Amygdala (tissue), 56 donors: Measurements from ENCODE around the gene TOB1.

Experiments used
- DNase-seq, 56 donors: peaks; one replicate each; lab custom pipeline; 2025; lab: John Stamatoyannopoulos, UW

Gene TOB1, protein sequence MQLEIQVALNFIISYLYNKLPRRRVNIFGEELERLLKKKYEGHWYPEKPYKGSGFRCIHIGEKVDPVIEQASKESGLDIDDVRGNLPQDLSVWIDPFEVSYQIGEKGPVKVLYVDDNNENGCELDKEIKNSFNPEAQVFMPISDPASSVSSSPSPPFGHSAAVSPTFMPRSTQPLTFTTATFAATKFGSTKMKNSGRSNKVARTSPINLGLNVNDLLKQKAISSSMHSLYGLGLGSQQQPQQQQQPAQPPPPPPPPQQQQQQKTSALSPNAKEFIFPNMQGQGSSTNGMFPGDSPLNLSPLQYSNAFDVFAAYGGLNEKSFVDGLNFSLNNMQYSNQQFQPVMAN

DNA sequence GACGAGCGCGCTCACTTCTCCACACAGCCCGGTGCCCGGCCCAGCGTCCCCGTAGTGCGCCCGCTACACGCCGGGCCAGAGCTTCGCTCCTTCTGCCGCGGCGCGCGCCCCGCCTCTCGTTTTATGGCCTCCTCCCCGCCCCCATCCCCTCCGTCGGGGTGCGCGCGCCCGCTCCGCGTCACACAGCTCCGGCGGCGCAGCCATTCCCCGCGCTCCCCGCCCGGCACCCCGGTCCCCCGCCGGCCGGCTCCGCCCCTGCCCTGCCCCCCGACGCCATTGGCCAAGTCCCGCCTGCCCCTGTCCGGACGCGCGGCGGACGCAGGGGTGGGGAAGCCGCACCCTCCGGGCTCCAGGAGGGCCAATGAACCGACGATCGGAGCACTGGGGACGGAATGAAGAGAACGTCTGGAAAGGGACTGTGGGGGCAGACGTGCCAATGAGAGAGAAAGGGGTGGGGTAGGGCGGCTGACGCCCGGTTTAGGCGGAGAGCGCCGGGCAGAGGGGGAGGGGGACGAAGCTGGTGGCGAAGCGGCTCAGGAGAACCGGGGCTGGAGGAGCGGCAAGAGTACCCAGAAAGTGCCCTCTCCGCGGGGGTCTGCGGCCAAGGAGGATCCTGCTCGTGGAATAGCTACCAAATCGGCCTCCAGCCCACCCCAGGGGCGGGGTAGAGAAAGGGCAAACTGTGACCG, at the start of gene TOB1:
TOB1 (minus strand) TSS at position 94 of the 689 bp plus-strand sequence. CDS start 2,337 bp downstream, outside the sequence.
- peak; percentile 73 to 100 (median 98) for DNase-seq

DNA sequence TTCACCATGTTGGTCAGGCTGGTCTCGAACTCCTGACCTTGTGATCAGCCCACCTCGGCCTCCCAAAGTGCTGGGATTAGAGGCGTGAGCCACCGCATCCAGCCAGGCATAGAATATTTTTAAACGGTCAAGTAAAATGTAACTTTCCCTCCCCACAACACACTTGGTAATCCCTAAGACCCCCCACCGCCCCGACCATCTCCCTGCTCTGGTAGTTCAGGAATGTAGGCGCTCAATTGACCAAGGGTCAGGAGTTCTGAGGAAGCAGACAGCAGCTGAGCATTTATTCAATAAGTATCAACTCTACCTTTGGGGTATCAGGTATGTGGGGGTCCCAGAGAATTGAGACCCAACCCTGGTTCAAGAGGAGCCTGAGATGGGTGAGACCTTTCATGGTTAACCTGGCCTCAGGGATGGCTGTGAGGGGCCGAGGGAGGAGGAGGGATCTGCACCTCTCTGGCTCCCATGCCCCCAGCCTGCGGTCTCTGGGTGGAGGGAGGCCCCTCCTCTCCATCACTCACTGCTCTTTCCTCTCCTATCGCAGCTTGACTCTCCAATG, 48.4 kb upstream of the TOB1 start:
- no peak for DNase-seq

DNA sequence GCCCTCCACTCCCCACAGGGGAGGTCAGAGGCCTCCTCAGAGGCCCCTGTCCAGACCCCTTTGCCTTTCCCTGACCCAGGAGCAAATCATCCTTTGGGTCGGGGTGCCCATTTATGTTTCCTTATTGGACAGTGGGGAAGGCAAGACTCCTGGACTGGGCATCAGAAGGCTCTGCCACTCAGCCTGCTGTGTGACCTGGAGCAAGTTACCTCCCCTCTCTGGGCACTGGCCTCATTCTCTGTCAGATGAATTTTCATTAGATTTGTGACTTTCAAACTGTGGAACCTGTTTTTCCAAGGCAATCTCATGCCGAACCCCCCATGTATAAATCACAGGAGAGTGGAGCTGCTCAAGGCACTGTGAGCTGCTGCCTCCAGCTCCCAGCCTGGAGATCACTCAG, 47.0 kb upstream of the TOB1 start:
- DNase-seq = no peak

DNA sequence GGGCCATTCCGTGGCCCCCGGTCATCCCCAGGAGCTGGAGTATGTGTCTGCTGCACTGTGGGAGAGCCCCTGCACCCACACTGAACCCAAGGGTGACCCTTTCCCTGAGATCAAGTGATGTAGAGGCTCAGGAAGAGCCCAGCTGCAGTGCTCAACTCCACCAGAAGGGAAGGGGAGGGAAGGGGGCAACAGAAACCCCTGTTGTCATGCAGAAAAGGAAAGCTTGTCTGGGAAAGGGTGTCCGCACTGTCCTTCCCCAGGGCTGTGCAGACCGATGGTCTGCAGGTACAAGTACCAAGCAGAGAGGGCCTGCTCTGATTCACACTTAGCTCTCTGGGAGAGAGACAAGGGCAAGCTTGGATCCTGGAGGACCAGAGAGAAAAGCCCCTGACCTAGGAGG, 45.7 kb upstream of the TOB1 start:
- no peak for DNase-seq

DNA sequence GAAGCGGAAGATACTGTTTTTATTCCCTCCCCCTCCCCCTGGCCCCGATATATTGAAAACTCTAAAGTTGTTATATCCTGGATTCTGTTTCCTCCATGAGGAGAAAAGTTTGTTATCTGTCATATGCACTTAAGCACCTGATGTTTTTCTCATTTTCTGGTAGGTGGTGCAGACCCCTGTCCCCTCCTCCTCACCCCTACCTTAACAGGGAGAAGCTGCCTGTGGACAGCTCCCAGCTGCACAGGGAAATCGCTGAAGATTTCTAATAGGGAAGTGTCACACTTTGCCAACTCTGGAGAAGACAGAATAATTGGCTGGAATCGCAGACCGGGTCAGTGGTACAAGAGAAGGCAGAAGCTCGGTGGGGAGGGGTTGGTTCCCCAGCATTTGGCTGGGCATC, 45.3 kb upstream of the TOB1 start:
- no peak for DNase-seq

DNA sequence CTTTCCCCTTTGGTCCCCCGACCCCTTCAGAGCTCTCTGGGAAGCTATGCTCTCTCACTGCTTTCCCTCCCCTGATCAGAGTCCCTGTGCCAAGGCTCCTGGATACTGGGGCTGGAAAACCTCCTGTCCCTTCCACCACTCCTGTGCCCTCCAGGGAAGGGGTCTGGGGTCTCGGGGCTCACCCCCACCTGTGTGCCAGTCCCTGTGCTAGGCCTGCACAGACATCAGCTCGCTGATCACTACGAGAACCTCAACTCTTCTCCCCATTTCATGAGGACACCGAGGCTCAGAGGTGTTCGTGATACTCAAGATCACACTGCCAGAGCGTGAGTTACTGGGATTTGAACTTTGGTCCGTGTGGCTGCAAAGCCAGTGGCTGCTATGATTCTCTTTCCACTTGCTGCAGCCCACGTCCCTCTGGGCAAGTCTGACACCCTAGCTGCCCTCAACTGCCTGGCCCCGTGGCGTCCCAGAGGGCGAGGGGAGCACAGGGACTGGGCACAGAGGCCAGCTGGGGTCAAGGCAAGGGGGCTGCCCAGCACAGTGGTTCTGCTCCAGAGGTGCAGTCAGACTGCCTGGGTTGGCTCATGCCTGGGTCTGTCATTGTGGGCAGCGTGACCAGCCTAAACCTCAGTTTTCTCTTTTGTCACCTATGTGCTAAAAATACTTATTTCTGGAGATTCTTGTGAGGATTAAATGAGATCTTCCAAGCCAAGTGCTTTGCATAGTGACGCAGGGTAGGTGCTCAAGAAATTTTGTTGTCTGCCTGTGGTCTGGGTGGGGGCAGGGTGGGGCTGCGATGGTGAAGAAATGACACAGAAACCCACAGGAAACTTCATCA, 43.8 kb upstream of the TOB1 start:
- DNase-seq = no peak

DNA sequence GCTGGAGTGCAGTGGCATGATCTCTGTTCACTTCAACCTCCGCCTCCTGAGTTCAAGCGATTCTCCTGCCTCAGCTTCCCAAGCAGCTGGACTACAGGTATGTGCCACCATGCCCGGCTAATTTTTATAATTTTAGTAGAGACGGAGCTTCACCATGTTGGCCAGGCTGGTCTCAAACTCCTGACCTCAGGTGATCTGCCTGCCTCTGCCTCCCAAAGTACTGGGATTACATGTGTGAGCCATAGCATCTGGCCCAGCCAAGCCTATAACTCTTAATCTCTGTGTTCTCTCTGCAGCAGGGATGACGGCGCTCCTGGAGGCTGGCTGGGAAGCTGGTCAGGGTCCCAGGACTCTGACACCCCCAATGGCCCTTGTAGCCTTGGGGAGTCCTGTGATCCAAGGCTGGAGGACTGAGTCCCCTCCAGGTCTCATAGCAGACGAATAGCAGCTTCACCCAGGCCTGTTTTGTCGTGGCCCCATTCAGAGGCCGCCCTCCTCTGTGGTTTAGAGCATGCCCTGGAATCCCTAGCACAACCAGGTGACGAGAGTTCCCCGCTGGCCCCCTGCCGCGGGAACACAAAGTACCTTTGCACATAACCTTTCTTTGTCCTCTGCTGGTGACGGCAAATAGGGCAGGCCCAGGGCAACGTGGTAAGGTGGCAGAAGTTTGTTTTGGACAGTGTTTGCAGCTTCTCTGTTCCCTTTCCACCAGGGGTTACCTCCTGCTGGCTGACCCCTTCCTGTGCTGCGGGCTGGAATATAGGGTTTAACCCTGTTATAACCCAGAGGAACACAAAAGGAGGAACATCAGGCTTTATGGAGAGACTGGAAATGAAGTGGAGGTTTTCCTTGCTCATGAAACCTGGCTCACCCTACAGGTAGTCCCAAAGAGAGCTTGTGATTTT, 43.0 kb upstream of the TOB1 start:
- peak in 1 of 56 donors; percentile 23 for DNase-seq

DNA sequence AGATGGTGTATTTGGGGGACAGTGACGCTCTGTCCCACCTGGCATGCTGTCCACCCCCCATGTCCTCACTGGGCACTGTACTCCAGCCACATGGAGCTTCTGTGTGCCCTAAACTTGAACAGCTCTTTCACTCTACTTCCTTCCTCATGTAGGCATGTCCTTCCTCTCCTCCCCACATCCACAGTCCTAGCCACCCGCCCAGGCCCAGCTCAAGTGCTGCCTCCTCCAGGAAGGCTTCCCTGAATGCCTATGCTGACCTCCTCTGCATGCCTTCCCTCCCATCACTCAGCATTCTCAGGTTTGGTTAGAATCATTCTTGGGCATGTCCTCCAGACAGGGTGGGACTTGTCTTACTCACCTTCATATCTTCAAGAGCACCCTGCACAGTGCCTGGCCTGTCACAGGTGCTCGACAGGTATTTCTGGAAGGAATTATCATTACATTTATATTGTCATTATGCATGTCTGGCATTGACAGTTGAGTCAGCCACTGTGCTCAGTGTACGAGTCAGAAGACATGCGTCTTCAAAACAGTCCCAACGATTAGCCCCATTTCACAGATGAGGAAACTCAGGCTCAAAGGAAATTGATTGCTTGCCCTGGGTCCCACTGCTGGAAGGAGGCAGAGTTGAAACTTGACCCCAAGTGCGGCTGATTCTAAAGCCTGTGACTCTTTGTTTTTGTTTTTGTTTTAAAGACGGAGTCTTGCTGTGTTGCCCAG, 42.1 kb upstream of the TOB1 start:
- no peak for DNase-seq

DNA sequence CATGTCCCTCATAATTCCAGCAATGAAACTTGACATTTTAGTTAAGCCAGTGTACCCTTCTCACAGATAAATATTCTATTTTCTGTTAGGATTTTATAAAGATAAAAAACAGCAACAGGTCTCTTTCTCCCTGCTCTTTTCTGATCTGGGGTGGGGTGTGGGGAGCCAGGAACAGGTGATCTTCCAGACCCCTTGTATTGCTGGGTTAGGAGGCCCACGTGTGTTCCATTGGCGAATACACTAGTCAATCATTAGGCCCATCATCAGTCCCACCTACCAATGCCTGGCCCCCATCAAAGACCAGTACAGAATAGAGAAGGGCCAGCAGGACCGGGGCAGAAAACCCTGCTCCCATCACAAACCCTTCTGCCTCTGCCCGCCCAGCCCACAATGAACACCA, 40.3 kb upstream of the TOB1 start:
- DNase-seq = no peak

DNA sequence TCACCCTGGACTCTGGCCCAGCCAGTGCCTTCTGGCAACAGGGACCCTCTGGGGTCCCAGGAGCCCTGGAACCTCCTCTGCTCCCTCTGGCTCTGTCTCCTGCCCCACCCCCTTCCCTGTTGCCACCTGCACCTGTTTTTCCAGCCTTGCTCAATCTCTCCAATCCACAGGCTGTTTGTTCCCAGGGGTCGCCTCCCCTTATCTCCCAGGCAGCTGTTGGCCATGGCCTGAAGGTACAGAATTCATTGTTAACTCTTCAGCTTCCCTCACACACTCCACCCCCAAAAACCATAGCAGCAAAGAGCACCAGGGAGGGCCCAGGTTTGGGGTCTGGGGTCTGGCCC, 39.3 kb upstream of the TOB1 start:
- DNase-seq = no peak

DNA sequence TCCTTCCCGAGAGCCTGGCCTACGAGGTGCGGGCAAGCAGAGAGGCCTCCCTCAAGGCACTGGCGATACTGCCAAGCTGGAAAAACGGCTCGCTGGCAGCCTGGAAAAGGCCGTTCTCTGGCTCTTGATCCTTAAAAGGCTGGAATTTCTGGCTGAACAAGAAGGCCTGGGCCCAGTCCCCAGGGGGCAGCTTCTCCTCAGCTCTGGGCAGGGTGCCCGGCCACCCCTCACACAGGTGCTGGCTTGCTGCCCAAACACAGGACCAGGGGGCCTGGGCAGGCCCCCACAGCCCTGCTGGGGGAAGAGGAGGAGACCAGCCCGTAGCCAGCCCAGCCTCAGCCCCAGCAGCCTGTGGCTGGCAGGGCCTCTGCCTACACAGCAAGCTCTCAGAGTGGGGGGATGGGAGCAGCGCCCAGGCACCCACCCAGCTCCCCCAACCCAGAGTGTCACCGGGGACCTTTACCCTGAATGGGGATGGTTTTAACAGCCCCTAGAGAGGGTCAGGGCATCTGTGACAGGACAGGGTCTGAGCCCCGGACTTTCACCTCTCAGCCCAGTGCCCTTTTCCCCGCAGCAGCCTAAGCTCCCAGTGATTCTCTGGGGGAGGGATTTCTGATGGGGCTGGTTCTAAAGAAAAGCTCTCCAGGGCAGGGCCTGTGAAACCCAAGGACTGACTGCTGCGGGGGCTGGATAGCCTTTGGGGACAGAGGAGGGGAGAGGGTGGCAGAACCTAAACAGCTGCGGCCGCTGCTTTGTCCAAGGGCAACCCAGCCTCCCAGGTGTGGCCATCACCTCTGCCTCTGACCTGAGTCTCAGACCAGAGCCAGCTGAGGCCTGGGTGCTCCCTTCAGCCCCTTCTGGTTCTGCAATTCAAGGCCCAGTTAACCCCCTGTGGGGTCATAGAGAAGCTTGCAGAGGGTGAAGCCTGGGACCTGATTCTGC, 38.6 kb upstream of the TOB1 start:
- DNase-seq = peak in 44 of 56 donors; percentile 19 to 84 (median 63)

DNA sequence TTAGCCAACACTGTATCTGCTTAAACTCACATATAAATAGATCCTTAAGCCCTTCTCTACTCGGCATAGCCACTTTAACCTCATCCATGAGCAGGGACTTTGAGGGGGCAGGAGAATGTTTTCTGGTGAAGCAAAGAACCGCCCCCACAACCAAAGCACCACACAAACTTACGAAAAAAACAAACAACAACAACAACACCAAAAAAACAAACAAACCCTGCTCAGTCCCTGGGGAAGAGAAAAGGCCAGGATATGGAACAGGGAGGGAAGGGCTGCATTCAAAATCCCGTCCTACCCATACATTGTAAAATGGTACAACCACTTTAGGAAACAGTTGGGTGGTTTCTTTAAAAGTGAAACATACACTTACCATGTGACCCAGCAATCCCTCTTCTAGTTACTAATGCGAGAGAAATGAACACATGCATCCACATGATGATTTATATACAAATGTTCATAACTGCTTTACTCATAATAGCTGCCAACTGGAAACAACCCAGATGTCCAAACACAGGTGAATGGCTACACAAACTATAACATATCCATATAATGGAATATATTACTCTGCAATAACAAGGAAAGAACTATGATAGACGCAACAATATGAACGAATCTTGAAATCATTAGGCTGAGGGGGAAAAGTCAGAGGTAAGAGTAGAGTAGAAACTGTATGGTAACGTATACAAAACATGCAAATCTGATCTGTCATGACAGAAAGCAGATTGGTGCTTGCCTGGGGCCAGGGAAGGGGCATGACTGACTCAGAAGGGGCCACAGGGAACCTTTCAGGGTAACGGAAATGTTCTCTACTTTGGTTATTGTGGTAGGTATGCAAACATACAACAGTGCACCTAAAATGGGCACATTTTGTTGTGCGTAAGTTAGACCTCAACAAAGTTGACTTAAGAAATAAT, 37.7 kb upstream of the TOB1 start:
- no peak for DNase-seq

DNA sequence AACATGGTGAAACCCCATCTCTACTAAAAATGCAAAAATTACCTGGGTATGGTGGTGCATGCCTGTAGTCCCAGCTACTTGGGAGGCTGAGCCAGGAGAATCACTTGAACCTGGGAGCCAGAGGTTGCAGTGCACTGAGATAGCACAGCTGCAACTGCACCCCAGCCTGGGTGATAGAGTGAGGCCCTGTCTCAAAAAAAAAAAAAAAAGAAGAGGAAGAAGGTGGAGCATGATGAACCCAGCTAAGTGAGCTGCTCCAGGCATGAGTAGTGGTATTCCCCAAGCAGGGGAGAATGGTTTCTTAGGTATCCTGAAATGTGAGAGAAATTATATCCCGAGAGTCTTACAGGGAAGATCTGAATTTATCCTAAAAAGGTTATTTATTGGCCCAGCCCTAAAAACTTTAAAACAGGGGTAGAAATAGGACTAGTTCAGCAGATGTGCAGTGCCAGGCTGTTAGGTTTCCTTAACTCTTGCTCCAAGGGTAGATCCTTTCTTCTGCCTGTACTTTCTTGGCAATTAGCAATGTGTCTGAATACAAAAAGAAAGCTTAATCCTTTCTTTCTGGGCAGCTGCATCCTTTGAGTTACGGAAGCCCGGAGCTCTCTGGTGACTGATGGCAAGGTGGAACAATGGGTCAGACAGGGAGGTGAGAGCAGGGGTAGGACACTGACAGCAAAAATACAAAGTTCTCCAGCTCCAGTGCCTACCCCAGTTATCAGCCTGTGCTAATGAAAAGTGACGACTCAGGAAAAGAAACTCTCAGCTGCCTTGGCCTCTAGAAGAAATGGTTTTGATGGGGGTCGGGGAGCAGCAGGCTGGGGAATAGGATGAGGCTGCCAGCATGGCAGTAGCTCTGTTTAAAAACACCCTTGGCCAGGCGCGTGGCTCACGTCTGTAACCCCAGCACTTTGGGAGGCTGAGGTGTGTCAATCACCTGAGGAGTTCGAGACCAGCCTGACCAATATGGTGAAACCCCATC, 36.5 kb upstream of the TOB1 start:
- no peak for DNase-seq

DNA sequence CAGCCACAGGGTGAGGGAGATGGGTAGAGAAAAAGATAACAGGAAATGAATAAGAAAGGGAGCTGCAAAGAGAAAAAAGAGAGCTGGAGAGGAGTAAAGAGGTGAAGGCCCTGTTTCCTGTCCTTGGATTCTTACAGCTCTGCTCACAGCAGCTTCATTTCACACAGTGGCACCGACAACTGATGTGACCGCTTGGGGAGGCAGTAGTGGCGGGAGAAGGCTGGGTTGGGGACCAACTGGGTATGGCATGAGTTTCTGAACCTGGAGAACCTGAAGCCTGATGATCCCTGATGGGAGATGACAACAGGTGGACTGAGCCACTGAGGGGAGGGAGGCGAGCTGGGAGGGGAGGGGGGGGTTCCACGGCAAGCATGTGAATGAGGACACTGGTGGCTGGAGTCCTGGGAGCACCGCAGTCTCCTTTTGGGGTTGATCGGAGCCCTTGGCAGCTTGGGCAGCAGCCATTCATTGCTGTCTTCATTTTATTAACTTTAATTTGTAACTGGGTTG, 34.3 kb upstream of the TOB1 start:
- DNase-seq = no peak

DNA sequence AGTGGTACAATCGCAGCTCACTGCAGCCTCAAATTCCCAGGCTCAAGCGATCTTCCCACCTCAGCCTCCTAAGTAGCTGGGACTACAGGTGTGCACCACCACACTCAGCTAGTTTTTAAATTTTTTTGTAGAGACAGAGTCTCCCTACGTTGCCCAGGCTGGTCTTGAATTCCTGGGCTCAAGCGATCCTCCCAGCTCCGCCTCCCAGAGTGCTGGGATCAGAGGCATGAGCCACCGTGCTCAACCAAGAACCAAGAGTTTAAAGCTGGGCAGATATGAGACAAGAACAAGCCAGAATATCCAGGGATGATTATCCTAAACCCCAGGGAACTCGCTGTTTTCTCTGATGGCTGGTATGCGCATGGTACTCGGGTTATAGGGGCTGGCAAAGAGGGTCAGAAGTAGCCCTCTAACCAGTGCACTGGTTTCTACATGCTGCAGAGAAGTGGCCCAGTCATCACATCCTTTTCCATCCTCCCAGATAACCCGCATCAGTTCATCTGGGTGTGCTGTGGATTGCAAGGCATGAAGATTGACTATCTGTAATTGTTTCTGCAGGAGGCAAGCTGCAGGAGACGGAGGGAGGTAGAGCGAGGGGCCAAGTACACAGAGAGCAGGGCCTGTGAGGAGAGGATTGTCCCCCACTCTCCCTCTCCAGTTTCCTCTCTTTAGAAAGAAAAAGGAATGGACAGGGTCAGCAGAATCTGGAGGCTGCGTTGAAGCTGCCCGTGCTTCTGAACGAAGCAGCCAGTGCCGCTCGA, 33.6 kb upstream of the TOB1 start:
- DNase-seq = no peak
